GM23338 (cell line): ENCODE data around the gene GNAT3. TPM values are rescaled to one million over a fixed set of nuclear protein-coding genes. Genes with fewer than 3 reads are reported as not detected.

Experiments used
- ATAC-seq: fragments of 200-7000 bp; cut with Tn5 transposase; 3 replicates; pipeline ENCODE4 v1.9.1; 2020
- DNase-seq: peaks from one replicate; pipeline ENCODE4 v3.0.0-alpha.2; 2015; ENCODE audit warnings: low spot score
- H2AFZ ChIP-seq: fragments of 200-600 bp; sonication (generic); 2 replicates; pipeline ENCODE4 v1.8.0; 2016; ENCODE audit warnings: antibody characterized with exemption, mild to moderate bottlenecking, moderate library complexity
- H3F3A ChIP-seq: fragments of 200-600 bp; sonication (generic); replicated peaks from 2 replicates; pipeline ENCODE4 v1.8.0; 2017; ENCODE audit warnings: antibody characterized with exemption, mixed run types, low read depth
- H3K27ac ChIP-seq: fragments of 200-600 bp; sonication (generic); 2 replicates; pipeline ENCODE4 v1.6.1; 2016; ENCODE audit warnings: low read depth
- H3K27me3 ChIP-seq: fragments of 200-600 bp; sonication (generic); 2 replicates; pipeline ENCODE4 v1.8.0; 2016; ENCODE audit warnings: mild to moderate bottlenecking, mixed run types, moderate library complexity; ENCODE audit not compliant: insufficient read depth
- H3K36me3 ChIP-seq: fragments of 200-600 bp; sonication (generic); 2 replicates; pipeline ENCODE4 v1.8.0; 2016; ENCODE audit warnings: mild to moderate bottlenecking; ENCODE audit not compliant: insufficient read depth
- H3K4me1 ChIP-seq: fragments of 200-600 bp; sonication (generic); 2 replicates; pipeline ENCODE4 v1.8.0; 2016; ENCODE audit warnings: mild to moderate bottlenecking, moderate library complexity; ENCODE audit not compliant: insufficient read depth
- H3K4me2 ChIP-seq: fragments of 200-600 bp; sonication (generic); 2 replicates; pipeline ENCODE4 v1.7.1; 2017; ENCODE audit warnings: mixed run types
- H3K4me3 ChIP-seq: fragments of 200-600 bp; sonication (generic); 2 replicates; pipeline ENCODE4 v1.6.1; 2016; ENCODE audit warnings: mixed run types
- H3K79me2 ChIP-seq: fragments of 200-600 bp; sonication (generic); replicated peaks from 2 replicates; pipeline ENCODE4 v1.8.0; 2017; ENCODE audit warnings: mild to moderate bottlenecking; ENCODE audit not compliant: insufficient read depth
- H3K9me2 ChIP-seq: fragments of 200-600 bp; sonication (generic); 2 replicates; pipeline ENCODE4 v1.8.0; 2017; ENCODE audit not compliant: insufficient read depth
- H4K20me1 ChIP-seq: fragments of 200-600 bp; sonication (generic); replicated peaks from 2 replicates; pipeline ENCODE4 v1.8.0; 2017; ENCODE audit warnings: mild to moderate bottlenecking; ENCODE audit not compliant: insufficient read depth
- H3K27ac Mint-ChIP-seq: 2 replicates; pipeline ENCODE4 v1.8.0; 2020; ENCODE audit warnings: inconsistent platforms, mild to moderate bottlenecking, moderate library complexity, mixed read lengths
- H3K27me3 Mint-ChIP-seq: 3 replicates; pipeline ENCODE4 v1.8.0; 2022; ENCODE audit warnings: low read depth, mild to moderate bottlenecking, moderate library complexity, mixed read lengths, inconsistent platforms; ENCODE audit not compliant: insufficient read depth, poor library complexity
- H3K36me3 Mint-ChIP-seq: 3 replicates; pipeline ENCODE4 v1.8.0; 2021; ENCODE audit warnings: low read depth, mild to moderate bottlenecking, inconsistent platforms, moderate library complexity, mixed read lengths
- H3K4me1 Mint-ChIP-seq: 3 replicates; pipeline ENCODE4 v1.8.0; 2020; ENCODE audit warnings: mild to moderate bottlenecking, inconsistent platforms, mixed read lengths
- H3K4me3 Mint-ChIP-seq: 3 replicates; pipeline ENCODE4 v1.8.0; 2021; ENCODE audit warnings: moderate library complexity, mild to moderate bottlenecking, inconsistent platforms, mixed read lengths
- H3K9me3 Mint-ChIP-seq: 3 replicates; pipeline ENCODE4 v1.8.0; 2020; ENCODE audit warnings: moderate library complexity, mild to moderate bottlenecking, inconsistent platforms, mixed read lengths
- CREB1 ChIP-seq: fragments of 250-450 bp; sonication (Bioruptor Pico); IDR thresholded peaks from 2 replicates; pipeline ENCODE4 v1.5.0; 2020; ENCODE audit warnings: low read depth, mild to moderate bottlenecking, moderate library complexity
- ETS1 ChIP-seq: IDR thresholded peaks from 2 replicates; pipeline ENCODE4 v1.6.1; 2016; ENCODE audit warnings: antibody characterized with exemption
- JUNB ChIP-seq: IDR thresholded peaks from one replicate; pipeline ENCODE4 v1.6.1; 2016; ENCODE audit warnings: antibody characterized with exemption; ENCODE audit not compliant: unreplicated experiment
- NANOG ChIP-seq: IDR thresholded peaks from 2 replicates; pipeline ENCODE4 v1.6.1; 2016; ENCODE audit warnings: antibody characterized with exemption, borderline replicate concordance
- ZNF114 ChIP-seq: fragments of 250-450 bp; sonication (Bioruptor Pico); IDR thresholded peaks from 2 replicates; pipeline ENCODE4 v1.5.0; 2020; ENCODE audit warnings: mild to moderate bottlenecking, moderate library complexity
- ZNF331 ChIP-seq: fragments of 250-450 bp; sonication (Bioruptor Pico); IDR thresholded peaks from 2 replicates; pipeline ENCODE4 v1.5.0; 2020; ENCODE audit warnings: low read depth, mild to moderate bottlenecking, moderate library complexity
- ZNF462 ChIP-seq: fragments of 250-450 bp; sonication (Bioruptor Pico); IDR thresholded peaks from 2 replicates; pipeline ENCODE4 v1.5.0; 2020; ENCODE audit warnings: mild to moderate bottlenecking, moderate library complexity
- polyA plus RNA-seq: library from polyadenylated mRNA; unstranded; fragments of >200 nt; fragmentation: Nextera tagmentation; extraction: Ambion mirVana; gene quantifications from 2 replicates; pipeline ENCODE4 v1.2.1, GENCODE V29; 2016
- total RNA-seq: library from RNA; depleted of rRNA; stranded (reverse); fragments of >200 nt; shearing (Covaris generic); gene quantifications from 2 replicates; pipeline ENCODE4 v1.2.3, GENCODE V29; 2014

GNAT3 gene
- total and polyA plus RNA-seq, 2 experiments from 2014 or later: not detected

- no peak overlapping the region for H2AFZ ChIP-seq
- peak overlapping the region; percentile 27 for H3K4me2 ChIP-seq
- H3K79me2 ChIP-seq: no peaks in the 10 kb centered on the region
- peaks cover 25% of the 10 kb centered on the region for H3K4me1 Mint-ChIP-seq
- H3K36me3 ChIP-seq: no peaks in the 10 kb centered on the region
- H3K9me3 Mint-ChIP-seq: peaks cover 2% of the 10 kb centered on the region; the same call in 1 of the 3 replicates
- H3K27ac ChIP-seq: no peak overlapping the region
- peaks cover 46% of the 10 kb centered on the region for H3K4me1 ChIP-seq
- TF ChIP-seq ETS1: no peak
- TF ChIP-seq NANOG: peak; percentile 88
- no peaks in the 10 kb centered on the region for H3K36me3 Mint-ChIP-seq
- no peak overlapping the region for H3K4me3 ChIP-seq
- H3K27me3 ChIP-seq: no peaks in the 10 kb centered on the region
- no peak for DNase-seq
- no peaks in the 10 kb centered on the region for H4K20me1 ChIP-seq
- no peak overlapping the region for H3K4me3 Mint-ChIP-seq
- H3F3A ChIP-seq: no peaks in the 10 kb centered on the region
- no peak overlapping the region for H3K27ac Mint-ChIP-seq
- H3K27me3 Mint-ChIP-seq: no peaks in the 10 kb centered on the region
- no peak for ATAC-seq
- H3K9me2 ChIP-seq: 0 out of 2 replicates have a peak, but pooled peaks cover 6% of the 10 kb centered on the region
These were observed 23.5 kb downstream of the GNAT3 start for GRCh38 chr7:80488406-80488805.

GRCh38 chr7:80485721-80486120, 26.1 kb downstream of the GNAT3 start:
- no peak overlapping the region for H3K4me3 Mint-ChIP-seq
- ATAC-seq (no peak), DNase-seq (no peak)
- Histone ChIP-seq H3K27me3 (no peaks in the 10 kb centered on the region), H3K36me3 (no peaks in the 10 kb centered on the region), H4K20me1 (no peaks in the 10 kb centered on the region), H3K4me2 (no peak overlapping the region), H3K79me2 (no peaks in the 10 kb centered on the region), H2AFZ (no peak overlapping the region), H3K4me1 (peaks cover 40% of the 10 kb centered on the region), H3F3A (no peaks in the 10 kb centered on the region), H3K27ac (no peak overlapping the region), H3K4me3 (no peak overlapping the region), H3K9me2 (peaks cover 7% of the 10 kb centered on the region; the same call in 1 of the 2 replicates)
- peaks cover 27% of the 10 kb centered on the region for H3K4me1 Mint-ChIP-seq
- peaks cover under 1% of the 10 kb centered on the region for H3K27me3 Mint-ChIP-seq
- peaks cover 12% of the 10 kb centered on the region; the same call in 2 of the 3 replicates for H3K36me3 Mint-ChIP-seq
- peaks cover 7% of the 10 kb centered on the region; the same call in 2 of the 3 replicates for H3K9me3 Mint-ChIP-seq
- TF ChIP-seq ZNF462 (CRISPR knock-in tag): no peak
- no peak for TF ChIP-seq ZNF114 (CRISPR knock-in tag)
- TF ChIP-seq ZNF331 (CRISPR knock-in tag): no peak
- TF ChIP-seq JUNB: no peak
- TF ChIP-seq ETS1: no peak
- TF ChIP-seq CREB1 (CRISPR knock-in tag): no peak
- H3K27ac Mint-ChIP-seq: no peak overlapping the region
